ENCODE results near the gene PACS2. TPM values are rescaled to one million over a fixed set of nuclear protein-coding genes. Genes with fewer than 3 reads are reported as not detected.

PACS2 gene
- polyA plus RNA-seq, 1 of the 3 experiments (the other 2 are of a cell fraction), result 42.7 TPM

GRCh38 chr14:105442125-105442524 lies 127.6 kb downstream of the PACS2 start:
- TF ChIP-seq POLR2AphosphoS5 (IDR thresholded peaks at IDR 0.05; ENCODE audit: low read depth, low read length) (no peak), USF2 (IDR thresholded peaks at IDR 0.05; ENCODE audit: borderline replicate concordance, low read depth, low read length) (no peak), NRF1 (IDR thresholded peaks at IDR 0.05; ENCODE audit: low read depth, low read length) (no peak), CHD2 (IDR thresholded peaks at IDR 0.05; ENCODE audit: low read length, partially characterized antibody) (no peak), JUND (IDR thresholded peaks at IDR 0.05) (no peak), TEAD4 (IDR thresholded peaks at IDR 0.05; ENCODE audit: borderline replicate concordance, insufficient read depth) (no peak), MEF2A (IDR thresholded peaks at IDR 0.05; ENCODE audit: borderline replicate concordance, low read depth) (no peak), TAF1 (IDR thresholded peaks at IDR 0.05; ENCODE audit: borderline replicate concordance, low read depth, low read length) (no peak), GATA2 (CRISPR knock-in tag; IDR thresholded peaks at IDR 0.05) (no peak), FOXM1 (IDR thresholded peaks at IDR 0.05; ENCODE audit: low read depth) (no peak), RAD21 (IDR thresholded peaks at IDR 0.05; ENCODE audit: low read length) (no peak), IRF3 (IDR thresholded peaks at IDR 0.05; ENCODE audit: low read depth, low read length) (no peak), RXRA (IDR thresholded peaks at IDR 0.05; ENCODE audit: borderline replicate concordance, low read depth) (no peak), FOSL2 (IDR thresholded peaks at IDR 0.05; ENCODE audit: borderline replicate concordance, low read depth) (no peak), SMC3 (IDR thresholded peaks at IDR 0.05; ENCODE audit: low read depth, low read length) (no peak), FOXJ3 (CRISPR knock-in tag; IDR thresholded peaks at IDR 0.05) (no peak)
- TF ChIP-seq, protein P1, sequence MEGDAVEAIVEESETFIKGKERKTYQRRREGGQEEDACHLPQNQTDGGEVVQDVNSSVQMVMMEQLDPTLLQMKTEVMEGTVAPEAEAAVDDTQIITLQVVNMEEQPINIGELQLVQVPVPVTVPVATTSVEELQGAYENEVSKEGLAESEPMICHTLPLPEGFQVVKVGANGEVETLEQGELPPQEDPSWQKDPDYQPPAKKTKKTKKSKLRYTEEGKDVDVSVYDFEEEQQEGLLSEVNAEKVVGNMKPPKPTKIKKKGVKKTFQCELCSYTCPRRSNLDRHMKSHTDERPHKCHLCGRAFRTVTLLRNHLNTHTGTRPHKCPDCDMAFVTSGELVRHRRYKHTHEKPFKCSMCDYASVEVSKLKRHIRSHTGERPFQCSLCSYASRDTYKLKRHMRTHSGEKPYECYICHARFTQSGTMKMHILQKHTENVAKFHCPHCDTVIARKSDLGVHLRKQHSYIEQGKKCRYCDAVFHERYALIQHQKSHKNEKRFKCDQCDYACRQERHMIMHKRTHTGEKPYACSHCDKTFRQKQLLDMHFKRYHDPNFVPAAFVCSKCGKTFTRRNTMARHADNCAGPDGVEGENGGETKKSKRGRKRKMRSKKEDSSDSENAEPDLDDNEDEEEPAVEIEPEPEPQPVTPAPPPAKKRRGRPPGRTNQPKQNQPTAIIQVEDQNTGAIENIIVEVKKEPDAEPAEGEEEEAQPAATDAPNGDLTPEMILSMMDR (IDR thresholded peaks at IDR 0.05), result no peak
- TF ChIP-seq, protein P2, sequence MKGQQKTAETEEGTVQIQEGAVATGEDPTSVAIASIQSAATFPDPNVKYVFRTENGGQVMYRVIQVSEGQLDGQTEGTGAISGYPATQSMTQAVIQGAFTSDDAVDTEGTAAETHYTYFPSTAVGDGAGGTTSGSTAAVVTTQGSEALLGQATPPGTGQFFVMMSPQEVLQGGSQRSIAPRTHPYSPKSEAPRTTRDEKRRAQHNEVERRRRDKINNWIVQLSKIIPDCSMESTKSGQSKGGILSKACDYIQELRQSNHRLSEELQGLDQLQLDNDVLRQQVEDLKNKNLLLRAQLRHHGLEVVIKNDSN (IDR thresholded peaks at IDR 0.05; ENCODE audit: borderline replicate concordance, low read depth), result no peak
- TF ChIP-seq, protein P3, sequence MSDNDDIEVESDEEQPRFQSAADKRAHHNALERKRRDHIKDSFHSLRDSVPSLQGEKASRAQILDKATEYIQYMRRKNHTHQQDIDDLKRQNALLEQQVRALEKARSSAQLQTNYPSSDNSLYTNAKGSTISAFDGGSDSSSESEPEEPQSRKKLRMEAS (IDR thresholded peaks at IDR 0.05; ENCODE audit: low read depth), result no peak
- no peak overlapping the region for H3K4me3 ChIP-seq (ENCODE audit: low read depth in 2 of 2, low read length in 1 of 2)
- H3K79me2 ChIP-seq (ENCODE audit: insufficient read depth), result peaks cover 61% of the 10 kb centered on the region
- peaks cover 43% of the 10 kb centered on the region for H4K20me1 ChIP-seq (ENCODE audit: insufficient read depth)
- no peaks in the 10 kb centered on the region for H3K9me2 ChIP-seq
- peaks cover 3 to 41% of the 10 kb centered on the region in 2 experiments for H3K36me3 ChIP-seq (replicated peaks in 1 of 2; ENCODE audit: control insufficient read depth in 1 of 2, insufficient read depth in 2 of 2, low read length in 1 of 2)
- H3K27ac ChIP-seq (ENCODE audit: low read depth in 2 of 2, low read length in 1 of 2), result no peak overlapping the region
- CTCF ChIA-PET, result interaction anchor here (1.2 to 1.9 kb wide), 3 partner anchors 9 to 95 kb away, joined by 3 to 4 read pairs (median 4); no protein-coding TSS in a partner anchor
- DNase-seq, result no peak
- peaks cover 0 to 8% of the 10 kb centered on the region in 2 experiments; a peak in 1 of 4 replicates for H3K4me1 ChIP-seq (ENCODE audit: control insufficient read depth in 1 of 2, insufficient read depth in 2 of 2, low read depth in 1 of 2, low read length in 1 of 2)
- H3K27me3 ChIP-seq (ENCODE audit: insufficient read depth), result no peaks in the 10 kb centered on the region
- no peaks in the 10 kb centered on the region for H3K9me3 ChIP-seq
- H2AFZ ChIP-seq (ENCODE audit: low read depth), result no peak overlapping the region
- WGBS (ENCODE audit: low lambda C conversion rate), result 70% methylated on average over 9 of the region's 17 CpGs
- no peak overlapping the region for H3K9ac ChIP-seq
- no peaks in the 10 kb centered on the region for H3F3A ChIP-seq (replicated peaks; ENCODE audit: insufficient read depth)
- no peak overlapping the region for H3K4me2 ChIP-seq
- POLR2A ChIA-PET, result interaction anchor here (1.1 kb wide), 1 partner anchor 30 kb away, joined by 3 read pairs; no protein-coding TSS in a partner anchor

Data from SK-N-SH (cell line).